Stimulated activated CD8-positive, alpha-beta memory T cell treated with anti-CD3 and anti-CD28 coated beads, Interleukin-2, amount 100 ng/mL, for 1 hour (primary cell): ENCODE results near the gene ZFHX3.

Source experiments
- DNase-seq, 2 donors: peaks; one replicate each; pipeline ENCODE4 v3.0.0-alpha.2; 2020; ENCODE audit warnings: low read depth in 2 of 2

ZFHX3 gene

DNA sequence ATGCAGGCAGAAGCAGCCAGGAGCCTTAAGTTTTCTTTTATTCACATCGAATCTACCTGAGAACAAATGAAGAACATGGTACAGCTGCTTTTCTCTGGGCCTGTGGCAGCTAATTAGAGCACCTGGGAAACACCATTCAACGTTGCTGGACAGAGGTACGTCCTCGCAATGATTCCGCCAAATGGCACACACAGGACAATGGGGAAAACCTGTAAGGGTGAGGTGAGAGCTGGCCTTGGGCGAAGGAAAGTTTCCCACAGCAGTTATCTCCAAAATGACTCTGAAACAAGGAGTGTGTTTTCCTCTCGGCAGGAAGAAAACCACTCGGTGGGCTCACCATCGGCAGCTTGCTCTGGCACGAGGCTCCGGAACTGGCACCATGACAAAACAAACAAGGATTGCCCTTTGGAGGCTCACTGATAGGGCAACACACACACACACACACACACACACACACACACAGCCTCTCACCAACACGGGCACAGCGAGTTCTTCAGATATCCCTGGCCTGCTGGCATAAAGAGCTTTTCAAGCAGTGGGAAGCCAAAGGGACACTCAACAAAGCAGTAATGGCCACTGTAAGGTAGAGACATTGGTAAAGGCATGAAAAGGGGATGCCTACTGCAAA is 73.7 kb downstream of the ZFHX3 start:
- no peak for DNase-seq

DNA sequence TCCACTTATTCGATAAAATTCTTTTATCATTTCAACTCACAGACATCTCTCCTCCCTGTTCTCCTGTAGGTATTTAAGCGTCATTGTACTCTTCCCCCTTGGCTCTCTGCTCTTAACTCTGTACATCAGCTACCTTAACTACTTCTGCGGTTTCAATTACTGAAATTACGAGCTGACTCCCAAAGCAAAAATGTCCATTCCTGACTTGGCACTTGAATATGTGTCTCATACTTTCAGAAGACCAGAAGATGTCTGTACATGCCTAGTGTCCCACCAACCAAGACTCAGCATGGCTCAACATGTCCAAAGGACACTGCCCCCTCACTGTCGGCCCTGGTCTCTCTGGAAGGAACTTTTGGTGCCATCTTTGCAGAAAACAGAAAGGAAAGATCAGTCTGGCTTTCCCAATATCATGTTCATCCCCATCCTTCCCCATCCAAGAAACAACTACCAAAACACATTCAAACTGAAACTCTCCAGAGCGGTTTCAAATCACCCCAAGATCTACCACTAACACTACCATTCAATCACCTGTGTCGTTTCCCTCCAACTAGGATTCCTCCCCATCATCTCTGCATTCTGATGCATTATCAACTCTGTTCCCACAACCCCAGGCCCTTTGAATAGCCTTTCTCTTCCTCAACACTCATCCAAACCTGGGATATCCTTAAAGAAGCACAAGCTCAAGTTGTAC is 74.9 kb downstream of the ZFHX3 start:
- no peak for DNase-seq

DNA sequence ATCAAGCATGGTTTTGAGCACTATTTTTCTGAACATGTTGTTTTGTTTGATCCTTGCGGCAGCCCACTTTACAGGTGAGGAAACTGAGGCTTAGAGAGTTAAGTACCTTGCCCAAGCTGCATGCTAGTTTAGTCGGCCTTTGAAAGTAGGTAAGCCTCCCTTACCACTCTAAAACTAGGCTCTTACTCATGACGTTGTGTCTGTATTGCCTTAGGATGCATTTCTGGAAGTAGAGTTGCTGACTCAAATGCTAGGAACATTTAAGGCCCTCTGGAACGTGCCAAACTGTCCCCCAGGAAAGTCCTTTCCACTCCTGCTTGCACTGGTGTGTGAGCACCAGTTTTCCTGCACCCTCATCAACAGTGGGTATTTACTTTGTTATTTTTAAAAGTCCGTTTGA is 76.6 kb downstream of the ZFHX3 start:
- no peak for DNase-seq

DNA sequence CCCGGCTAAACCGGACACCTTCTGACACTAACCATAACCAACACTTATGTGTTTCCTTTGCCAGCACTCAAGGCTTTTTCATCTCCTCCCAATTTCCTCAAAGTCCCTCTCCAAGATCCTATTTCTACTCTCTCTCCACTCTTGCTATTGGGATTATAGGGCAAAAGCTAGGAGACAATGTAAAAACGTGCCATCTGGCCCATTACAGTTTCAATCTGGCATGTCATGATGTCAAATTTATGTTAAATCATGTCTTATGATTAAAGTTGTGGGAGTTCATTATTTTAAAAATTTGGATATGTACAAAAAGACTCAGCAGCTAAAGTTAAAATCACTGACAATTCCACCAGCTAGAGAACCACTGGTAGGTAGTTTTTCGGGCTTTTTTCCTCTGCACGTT is 77.3 kb downstream of the ZFHX3 start:
- DNase-seq = no peak

DNA sequence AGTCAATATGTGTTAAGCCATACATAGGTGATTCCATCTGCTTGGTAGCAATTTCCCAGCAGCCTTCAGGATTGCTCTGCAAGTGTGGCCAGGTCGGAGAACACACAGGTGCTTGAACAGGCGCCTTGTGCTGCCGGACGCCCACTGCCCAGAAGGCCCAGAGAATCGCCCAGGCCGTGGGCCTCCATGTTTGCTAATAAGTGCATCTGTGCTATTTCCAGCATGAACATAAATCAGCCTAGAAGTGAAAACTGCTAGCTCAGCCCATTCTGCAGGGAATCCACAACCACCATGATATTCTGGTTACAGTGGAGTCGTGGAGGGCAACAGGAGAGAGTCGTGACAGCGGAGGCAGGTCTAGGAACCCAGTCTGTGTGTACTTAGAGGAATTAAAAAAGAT is 78.1 kb downstream of the ZFHX3 start:
- DNase-seq = no peak

DNA sequence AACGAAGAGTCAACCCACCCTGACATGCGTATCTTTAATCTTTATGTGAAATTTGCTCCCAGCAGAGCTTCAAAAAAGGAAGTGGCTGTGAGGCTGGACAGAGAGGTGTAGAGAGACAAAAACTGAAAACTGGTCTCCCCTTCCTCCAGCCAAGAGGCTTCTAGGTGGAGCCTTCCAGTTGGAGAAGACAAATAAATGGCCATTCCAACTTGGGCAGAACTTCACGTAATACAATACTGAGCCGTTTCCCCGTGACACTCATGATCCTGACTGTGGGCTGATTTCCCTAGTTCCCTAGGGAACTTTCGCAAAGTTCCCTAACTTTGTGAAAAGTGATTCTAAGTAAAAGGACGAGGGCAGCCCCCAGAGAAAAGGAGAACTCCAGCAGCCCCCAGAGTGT is 78.8 kb downstream of the ZFHX3 start:
- no peak for DNase-seq

DNA sequence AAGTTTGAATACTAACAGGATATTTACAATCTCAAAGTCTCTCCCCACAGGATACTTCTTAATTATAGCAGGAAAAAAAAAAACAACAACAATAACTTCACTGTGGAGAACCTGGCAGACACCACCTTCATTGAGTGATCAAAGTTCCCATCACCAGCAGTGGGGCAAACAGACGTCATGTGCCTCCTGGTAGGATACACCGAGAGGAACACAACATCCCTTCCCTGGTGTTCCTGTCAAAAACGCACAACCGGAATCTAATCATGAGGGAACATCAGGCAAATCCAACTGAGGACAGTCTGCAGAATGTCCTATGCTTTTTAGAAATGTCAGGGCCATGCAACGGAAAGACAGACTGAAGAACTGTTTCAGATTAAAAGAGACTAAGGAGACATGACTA is 80.0 kb downstream of the ZFHX3 start:
- no peak for DNase-seq

DNA sequence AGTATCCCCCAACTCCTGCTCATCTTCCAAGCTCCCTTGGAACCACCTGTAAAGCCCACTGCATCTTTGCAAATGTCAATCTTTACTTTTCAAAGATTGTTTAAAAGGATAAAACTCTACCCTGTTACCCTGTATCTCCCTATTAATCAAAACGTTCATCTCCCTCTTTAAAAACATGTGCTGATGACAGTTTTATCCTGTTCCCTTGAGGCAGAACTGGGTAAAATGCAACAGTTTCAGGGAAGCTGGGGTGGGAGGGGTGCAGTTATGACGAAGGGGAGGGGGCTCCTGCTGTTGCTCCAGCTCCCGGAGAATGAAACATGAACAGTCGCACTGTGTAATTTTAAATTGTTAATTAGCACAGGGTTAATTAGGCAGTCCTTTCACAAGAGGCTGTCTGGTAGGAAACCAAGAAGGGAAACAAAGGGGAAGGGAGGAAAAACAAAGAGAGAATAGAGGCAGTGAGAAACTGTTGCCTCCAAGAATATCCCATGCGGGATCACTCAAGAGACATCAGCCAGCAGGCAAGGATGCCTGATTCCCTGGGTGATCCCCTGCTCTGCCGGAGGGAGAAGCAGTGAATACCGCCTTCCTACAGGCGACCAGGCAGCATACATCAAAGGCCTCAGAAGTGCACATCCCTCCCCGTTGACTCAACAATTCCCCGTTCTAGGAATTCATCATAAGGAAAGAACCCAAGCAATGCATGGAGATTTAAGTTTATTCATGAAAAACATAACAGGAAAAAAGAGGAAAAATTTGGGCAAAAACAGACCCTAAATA is 84.2 kb downstream of the ZFHX3 start:
- no peak for DNase-seq

DNA sequence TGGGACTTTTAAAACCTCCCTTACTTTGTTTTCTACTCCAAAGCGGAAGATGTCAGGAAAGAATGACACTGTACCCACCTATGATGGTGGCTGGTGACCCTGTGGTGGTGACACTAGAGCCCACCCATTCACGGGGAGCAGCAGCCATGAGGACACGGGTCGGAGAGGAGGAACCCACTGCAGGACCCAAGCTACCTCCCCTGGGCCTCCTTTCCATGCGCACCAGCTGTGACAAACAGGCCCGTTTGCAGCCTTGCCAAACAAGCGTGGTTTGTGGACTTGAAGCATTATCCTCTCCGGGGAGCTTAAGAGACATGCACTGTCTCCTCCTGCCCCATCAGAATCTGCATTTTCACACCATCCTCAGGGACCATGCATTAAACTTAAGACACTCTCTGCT is 85.6 kb downstream of the ZFHX3 start:
- DNase-seq = no peak

DNA sequence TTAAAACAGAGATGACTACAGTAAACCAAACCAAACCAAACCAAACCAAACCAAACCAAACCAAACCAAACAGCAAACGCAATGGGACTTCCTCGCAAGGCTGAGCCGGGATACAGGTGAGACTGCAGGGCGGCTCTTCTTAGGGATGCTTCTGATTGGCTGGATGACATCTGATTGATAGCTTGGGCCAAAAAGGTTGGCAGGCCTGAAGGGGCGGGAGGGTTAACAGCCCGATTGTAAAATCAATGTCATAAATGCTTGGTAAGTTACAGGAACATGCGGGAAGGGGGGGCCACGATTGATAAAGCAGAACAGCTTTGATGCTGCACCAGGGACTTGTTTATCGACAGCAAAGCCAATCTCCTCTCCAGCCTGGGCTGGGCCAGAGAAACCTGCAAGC is 86.1 kb downstream of the ZFHX3 start:
- DNase-seq = no peak

DNA sequence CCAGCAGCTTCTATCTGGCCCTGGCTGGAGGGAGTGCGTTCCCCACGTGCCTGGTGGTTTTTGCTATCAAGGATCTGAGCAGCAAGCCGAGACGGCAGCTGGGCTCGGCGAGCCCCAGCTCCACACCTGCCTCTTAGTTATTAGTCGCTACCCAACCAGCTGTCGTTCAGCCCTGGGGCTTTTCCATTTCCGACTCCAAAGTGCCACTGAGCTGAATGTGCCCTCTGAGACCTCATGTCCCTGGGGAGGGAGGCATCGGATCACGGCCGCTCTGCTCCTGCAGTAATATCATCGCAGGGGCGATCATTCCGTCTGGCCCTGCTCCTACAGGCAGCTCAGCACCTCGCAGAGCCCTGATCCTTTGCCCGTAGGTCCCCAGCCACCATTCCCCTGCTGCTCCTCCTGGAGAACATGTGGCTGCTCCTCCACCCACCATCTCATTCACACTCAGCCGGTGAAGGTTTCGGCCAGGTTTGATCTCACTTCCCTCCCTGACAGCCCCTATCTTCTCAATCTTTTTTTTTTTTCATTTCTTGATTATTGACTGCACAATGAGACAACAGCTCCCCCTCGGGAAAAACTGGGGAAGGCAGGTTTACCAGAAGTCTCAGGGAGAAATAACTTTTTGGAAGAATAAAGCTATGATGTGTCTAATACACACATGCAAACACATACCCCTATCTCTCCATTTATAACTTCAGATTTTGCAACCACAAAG is 86.7 kb downstream of the ZFHX3 start:
- DNase-seq = no peak

DNA sequence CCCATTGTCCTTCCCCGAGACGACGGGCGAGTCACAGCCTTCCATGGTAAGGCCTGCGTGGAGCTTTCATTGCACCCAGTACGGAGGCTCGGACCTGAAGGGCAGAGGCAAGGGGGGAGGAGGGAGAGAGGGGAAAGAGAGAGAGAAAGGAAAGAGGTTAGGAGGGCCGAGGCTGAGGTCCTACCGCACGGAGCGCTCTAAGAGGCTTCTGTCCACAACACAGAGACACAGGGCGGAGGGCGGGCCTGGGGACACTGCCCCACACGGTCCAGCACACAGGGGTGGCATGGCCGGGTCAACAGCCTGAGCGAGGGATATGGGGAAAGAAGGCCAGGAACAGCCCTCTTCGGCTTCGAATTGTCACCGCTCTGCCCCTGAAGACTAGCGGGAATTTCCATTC is 87.8 kb downstream of the ZFHX3 start:
- no peak for DNase-seq

DNA sequence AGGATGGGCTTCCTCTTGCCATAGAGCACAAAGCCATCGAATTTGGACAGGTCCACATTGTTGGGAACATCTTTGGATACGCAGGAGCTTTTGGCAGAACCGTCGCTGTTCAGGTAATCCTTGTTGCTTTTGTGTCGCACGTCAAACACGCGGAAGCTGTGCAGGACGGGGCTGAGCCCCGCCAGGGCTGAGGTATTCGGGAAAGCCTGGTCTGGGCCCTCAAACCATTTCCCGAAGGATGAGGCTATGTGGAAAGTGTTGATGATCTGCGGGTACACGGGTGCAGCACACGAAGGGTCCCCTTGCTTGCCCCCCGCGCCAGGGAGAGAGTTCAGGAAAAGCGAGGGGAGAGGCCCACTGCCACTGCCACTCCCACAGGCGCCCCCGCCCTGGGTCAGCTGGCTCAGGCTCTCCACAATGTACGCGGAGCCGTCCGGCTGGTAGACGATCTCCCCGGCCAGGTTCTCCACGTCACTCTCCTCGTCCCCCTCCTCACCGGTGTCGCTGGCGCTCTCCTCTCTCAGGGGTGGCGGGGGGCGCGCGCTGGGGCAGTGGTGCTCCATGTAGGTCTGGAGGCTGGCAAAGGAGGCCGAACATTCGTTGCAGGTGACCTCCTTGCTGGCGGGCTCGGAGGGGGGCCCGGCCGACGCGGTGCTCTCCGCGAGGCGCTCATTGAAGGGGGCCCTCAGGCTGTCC is 88.5 kb downstream of the ZFHX3 start:
- no peak for DNase-seq

DNA sequence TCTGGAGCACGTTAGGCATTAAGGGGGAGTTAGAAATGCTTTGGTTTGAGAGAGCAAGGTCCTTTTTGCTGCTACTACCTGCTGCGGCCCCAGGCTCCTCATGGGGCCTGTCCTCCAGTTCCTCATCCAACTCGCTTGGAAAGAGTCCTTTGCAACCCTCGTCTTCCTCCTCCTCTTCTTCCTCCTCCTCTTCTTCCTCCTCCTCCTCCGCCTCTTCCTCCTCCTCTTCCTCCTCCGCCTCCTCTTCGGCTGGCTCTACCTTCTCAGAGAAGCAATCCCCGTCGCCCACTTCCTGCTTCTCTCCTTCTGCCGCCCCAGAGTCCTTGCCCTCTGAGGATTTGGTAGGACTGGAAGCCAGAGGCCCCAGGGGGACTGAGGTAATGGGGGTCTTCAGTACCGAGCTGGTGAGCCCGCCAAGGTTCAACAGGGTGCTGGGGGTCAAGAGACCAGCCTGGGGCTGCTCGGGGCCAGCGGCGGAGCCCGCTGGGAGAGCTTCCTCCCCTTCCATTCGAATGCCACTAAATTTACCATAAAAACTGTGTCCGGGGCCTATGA is 89.3 kb downstream of the ZFHX3 start:
- DNase-seq = no peak

DNA sequence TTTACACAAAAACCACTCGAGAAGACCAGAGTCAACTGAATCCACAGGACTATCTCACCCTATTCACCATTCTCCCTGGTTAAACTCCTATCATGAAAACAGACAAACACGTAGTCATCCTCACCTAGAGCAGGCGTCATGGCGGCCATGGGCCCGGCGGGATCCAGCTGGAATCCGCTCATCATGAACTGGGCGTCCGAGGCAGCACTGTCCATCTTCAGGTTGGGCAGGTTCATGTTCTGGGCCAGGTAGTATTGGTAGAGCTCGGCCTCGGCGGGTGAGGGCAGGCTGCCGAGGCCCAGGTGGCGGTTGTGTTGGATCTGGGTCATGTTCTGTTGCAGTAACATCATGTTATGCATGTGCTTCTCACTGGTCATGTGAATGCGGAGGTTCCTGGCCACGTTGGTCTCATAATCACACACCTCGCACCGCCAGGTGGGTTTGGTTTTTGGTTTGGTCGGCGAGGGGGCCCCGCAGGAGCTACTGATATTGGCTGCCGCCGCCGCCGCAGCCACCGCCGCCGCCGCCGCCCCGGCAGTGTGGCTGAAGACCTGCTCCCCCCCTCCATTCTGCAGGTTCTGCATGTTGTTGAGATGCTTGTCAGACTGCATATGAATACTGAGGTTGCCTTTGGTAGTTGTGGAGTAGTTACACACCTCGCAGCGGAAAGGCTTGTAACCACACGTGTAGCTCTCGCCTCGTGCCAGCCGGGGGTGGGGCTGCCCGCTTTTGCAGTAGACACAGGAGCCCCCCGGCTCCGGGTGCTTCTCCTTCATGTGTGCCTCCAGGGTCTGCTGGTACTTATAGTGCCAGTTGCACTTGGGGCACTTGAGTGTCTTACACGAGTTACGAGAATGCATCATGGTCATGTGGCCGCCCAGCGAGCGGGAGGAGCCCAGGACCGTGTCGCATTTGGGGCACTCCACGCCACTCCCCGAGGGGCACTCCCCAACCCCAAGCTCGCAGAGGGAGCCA is 90.3 kb downstream of the ZFHX3 start:
- no peak for DNase-seq

DNA sequence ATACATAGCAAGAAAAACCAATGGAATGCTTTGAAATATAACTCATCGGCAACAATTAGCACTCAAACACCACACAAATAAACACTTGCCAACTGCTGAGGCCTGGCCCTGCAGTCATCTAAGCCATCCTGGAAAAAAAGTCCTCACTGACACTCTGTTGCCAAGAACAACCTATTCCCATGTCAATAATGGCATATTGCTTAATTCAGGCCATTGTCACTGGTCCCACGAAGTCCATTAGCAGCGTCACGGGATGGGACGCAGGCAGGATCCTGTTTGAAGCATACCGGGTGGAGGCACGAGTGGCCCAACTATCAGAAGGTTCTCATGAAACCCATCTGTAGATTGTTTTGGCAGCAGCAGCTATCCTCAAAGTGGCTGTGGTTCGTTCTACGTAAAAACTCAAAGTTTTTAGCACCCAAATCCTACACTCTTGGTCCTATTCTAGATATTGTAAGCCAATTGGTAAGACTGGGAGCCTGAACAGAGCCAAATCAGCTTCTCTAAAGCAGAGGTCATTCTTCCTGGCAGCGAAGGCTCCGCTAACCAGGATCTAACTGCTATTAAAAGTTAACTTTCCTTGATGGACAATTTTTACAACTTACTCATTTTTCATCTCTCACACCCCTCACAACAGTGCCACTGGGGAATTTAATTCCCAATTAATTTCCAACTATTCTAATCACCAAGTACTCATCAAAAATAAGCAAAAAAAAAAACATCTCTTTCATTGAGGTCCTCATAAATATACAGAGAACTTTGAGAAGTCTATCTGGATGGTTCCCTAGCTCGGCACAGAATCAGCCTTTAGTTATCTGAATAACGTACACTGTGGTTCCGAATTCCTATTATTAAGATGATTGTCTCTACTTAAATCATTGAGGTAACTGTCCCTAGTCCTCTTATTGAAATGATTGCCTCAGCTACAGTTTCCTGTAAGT is 91.5 kb downstream of the ZFHX3 start:
- no peak for DNase-seq

DNA sequence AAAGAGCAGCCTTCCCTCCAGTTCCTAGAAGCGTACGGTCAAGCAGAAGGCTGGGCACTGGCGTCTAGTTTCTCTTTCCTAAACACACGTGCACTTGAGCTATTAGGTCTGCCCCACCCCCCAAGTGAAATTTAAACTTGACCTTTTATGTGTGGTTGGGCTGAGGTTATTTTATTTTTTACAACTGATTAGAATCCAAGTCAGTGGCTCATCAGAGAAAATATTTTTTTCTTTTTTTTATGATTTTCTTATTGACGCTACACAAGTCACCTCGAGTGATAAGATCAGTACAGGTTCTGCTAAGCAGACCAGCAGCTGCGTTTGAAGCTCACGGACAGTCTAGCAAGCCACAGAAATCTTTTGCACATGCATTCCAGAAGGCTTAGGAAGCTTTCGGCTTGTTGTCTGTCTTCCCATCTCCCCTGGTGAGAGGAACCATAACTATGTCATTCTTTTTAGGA is 95.1 kb downstream of the ZFHX3 start:
- DNase-seq = no peak

DNA sequence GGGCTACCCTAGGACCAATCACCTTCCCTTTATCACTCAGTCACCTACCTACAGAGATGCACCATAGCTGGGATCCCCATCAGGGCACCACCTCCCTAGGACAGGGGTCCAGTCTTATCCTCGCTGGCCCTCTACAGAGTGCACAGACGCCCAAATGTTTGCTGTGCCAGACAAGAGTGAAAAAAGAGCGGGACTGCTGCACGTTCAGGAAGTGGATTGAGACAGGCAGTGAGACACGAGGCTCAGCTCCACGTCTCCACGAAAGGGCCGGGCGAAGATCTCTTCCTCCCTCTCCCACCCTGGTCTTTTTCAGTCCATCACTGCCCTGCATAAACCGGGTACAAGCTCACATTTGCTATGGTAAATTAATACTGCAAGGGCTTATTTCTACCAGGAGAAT is 95.5 kb downstream of the ZFHX3 start:
- DNase-seq = no peak

DNA sequence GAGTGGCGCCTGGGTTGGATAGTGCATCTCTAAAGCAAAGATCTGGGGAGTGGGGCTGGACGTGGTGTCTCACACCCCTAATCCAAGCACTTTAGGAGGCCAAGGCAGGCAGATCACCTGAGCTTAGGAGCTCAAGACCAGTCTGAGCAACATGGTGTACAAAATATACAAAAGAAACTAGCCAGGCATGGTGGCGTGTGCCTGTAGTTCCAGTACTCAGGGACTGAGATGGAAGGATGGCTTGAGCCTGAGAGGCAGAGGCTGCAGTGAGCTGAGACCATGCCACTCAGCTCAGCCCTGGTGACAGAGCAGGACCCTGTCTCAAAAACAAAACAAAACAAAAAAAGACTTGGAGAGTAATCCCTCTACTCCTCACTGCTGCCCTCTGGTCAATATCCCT is 96.0 kb downstream of the ZFHX3 start:
- no peak for DNase-seq
